GM19395 (cell line): ENCODE measurements around the gene CNKSR3.

Experiments
- ATAC-seq: cut with Tn5 transposase; IDR thresholded peaks from one replicate; pipeline ENCODE4 v1.9.1; 2021; ENCODE audit warnings: mild to moderate bottlenecking, moderate library complexity; ENCODE audit not compliant: unreplicated experiment

Gene CNKSR3

DNA sequence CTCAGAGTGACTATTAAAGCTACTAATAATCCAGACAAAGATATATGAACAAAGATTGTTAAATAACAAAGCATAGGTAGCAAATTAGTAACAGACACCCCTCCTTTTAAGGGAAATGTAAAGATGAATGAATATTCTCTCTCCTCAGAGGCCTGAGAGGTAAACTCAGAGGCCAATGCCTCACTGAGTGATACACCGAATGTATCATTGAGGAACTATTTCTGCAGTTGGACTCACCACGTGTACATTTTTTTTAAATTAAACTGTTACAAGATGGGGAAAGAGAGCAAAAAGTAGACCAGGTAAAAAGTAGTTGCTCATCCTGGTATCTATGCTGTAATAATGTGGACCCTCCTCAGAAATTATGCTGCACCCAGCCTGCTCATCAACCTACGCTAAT lies 81.6 kb downstream of the CNKSR3 start:
- ATAC-seq, result no peak

DNA sequence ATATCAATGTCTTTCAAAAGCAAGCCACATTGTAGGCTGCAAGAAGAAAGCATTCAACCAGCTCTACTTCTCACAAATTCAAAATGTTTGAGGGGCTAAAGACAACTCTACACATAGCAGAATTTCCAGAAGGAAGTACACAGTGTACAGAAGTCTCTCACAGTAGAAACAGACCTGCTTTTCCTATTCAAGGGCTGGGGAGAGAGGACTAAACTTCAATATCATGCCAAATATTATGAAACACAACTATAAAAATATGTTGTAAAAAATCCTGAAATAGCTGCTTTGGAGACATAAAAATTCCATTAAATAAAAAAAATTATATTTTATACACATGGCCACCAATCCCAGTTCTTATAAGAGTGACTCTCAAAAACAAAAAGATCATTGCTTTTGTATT lies 83.0 kb downstream of the CNKSR3 start:
- ATAC-seq, result no peak

DNA sequence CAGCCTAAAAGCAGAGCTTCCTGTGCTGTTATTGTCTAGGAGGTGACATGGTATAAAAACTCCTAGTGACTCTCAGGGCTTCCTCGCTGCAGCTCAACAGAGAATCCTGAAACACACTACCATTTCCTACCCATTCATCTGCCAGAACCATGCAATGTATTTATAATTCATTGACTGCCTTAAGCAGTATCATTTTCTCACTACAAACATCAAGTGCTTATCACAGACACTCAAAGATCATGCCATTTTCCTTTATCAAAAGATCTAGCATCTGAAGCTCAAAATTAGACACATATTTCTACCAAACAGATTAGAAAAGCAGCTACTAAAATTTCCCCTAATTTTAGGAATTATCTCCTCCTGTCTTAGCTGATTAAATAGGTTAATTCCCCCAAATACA lies 83.5 kb downstream of the CNKSR3 start:
- ATAC-seq, result no peak

DNA sequence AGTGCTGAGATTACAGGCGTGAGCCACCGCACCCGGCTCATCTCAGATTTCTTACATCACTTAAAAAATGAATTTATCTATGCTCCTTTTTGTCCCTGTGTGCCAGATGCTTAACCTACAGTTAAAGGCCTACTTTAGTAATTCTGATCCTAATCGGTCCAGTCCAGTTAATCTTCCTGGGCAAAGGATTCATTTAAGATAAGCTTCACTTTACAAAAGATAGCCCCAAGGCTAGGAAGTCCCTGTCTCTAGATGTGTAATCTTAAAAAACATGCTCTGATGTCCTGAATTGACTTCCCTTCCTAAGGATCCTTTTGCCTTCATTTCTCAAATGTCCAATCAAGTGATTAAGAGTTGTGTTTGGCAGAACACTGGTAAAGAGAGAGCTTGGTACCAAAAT lies 85.5 kb downstream of the CNKSR3 start:
- ATAC-seq, result no peak

DNA sequence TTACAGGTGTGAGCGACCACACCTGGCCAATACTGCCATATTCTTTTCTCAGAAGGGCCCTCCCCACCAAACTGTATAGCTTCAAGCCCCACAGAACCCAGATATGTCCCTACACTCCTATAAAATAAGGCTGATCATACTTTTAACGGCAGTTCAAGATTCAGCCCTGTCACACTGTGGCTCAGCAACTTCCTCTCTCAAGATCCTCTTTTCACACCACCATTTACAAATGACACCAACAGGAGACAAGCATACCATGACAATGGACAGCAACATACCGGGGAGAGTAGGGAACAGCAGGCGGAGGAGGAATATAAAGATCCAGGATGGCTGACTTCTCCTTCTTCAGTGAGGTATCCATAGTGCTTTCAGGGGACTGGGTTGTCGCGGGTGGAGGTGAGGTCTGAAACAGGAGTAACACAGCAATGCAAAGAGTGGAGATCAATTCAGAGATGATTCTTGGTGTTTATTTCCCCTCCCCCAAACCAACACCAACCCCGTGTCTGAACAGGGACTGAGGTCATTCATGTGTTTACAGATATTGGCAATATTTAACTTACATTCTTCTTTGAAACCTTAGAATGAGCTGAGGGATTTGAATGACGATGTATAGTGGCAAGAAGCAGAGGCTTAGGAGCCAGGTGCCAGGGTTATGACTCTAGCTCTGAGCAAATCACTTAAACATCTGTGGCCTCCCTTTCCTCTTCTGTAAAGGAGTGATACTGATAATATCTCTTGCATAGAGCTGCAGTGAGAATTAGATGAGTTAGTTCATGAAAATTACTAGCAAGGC lies 96.3 kb downstream of the CNKSR3 start:
- peak; percentile 79 for ATAC-seq

DNA sequence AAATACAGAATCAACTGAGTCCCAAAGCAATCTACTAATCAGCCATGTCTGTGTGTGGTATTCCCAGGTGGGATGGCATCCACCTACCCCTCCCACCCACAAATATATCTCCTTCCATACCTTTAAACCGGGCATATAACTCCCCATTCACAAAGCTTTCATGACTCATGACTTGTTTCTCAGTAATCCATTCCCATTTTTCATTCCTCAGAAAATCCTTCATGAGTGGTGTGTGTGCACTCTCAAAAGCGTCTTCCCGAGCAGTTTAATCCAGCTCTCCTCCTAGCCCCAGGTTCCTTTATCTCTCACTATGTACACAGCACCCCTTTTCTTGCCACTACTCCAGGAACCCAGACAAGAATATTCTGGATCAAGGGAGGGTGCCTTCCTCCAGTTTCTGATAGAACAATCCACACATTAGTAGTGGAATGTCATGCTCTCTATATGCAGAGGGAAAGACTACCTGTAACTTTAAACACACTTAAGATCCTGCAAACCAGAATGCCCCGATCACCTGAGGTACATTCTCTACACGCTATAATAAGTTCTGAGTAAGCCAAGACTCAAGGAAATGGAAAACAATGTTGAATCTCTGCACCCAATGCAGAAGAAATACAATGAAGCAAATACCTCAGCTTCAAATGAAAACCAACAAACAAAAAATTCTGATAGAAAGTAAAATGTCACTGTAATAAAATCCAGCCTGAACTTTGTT lies 98.2 kb downstream of the CNKSR3 start:
- ATAC-seq, result no peak

DNA sequence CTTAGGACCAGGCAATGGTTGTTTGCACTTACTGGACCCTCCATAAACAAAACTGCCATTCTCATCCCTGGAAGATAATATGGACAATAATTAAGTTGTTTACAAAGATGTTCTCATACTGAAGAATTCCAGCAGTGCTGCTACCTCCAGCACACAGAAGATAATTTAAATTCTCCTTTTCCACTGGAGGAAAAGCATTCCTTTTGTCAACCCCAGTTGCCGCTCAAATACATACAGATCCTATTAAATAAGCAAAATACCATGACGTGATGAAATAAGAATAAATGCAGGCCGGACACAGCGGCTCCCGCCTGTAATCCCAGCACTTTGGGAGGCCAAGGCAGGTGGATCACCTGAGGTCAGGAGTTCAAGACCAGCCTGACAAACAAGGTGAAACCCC lies 99.4 kb downstream of the CNKSR3 start:
- ATAC-seq, result no peak

DNA sequence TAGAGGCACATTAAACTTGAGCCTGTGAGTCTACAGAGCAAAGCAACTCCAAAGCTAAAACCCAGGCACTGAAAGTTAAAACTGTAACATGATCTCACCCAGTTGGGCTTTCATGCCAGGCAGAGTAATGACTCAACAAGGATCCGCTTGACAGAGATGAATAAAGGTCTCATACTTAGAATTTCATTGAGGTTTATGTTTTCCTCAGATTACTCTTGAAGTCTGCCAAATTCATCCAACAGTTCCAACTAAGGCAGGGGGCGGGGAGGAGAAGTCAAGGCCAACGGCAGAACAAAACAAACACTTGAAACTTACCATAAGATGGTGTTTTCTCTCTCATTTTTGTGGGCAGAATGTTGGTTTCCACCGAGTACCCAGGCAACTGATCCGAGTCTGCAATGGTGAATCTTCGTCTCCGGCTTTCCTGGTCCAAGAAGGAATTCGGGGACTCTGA lies 99.8 kb downstream of the CNKSR3 start:
- ATAC-seq, result no peak

DNA sequence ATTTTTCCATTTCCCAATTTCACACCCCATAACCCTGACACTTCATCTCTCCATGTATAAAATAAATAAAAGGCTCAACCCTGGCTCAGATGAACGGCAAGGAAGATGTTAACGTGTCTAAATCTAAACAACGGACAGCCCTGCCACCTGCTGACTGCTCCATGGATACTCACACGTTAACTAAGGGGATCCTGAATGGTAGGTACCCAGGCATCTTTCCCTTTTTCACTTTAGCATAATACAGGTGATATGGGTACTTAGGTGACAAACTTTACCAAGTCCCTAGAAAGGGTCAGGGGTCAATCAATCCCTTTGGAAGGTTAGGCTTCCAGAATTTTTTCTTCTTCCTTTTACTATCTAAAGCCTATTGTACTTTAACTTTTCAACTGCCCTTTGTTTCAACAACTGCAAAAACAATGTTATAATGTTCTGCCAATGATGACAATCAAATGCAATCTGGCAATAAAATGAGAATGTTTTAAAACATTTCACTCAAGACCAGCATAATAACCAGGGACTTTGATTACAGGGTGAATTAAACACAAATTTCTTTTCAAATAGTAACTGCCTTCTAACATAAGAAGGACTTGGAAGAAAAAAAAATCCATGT lies 101.5 kb downstream of the CNKSR3 start:
- no peak for ATAC-seq

DNA sequence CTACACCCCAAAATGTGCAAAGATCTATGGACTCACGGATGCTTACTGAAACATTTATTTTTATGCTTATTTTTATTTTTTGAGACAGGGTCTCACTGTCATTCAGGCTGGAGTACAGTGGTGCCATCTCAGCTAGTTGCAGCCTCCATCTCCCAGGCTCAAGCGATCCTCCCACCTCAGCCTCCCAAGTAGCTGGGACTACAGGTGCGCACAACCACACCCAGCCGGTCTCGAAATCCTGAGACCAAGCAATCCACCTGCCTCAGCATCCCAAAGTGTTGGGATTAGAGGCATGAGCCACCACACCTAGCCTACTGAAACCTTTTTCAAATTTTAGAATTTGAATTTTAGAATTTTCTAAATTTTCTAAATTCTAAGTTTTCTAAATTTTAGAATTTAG lies 103.0 kb downstream of the CNKSR3 start:
- ATAC-seq, result no peak

DNA sequence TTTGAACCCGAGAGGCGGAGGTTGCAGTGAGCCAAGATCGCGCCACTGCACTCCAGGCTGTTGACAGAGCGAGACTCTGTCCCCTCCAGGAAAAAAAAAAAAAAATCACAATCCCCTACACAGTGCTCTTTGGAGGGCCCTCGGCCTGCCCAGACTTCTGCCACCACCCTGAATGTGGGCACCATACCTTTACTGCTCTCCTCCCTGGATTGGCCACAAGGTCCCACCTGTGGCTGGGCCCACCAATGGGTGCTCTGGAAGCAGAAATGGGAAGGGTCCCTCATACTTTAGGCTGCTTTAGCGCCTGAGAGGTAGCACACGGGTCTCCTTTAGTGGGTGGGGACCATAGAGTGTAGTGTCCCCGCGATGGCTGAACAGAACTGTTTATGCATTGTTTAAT lies 103.6 kb downstream of the CNKSR3 start:
- no peak for ATAC-seq

DNA sequence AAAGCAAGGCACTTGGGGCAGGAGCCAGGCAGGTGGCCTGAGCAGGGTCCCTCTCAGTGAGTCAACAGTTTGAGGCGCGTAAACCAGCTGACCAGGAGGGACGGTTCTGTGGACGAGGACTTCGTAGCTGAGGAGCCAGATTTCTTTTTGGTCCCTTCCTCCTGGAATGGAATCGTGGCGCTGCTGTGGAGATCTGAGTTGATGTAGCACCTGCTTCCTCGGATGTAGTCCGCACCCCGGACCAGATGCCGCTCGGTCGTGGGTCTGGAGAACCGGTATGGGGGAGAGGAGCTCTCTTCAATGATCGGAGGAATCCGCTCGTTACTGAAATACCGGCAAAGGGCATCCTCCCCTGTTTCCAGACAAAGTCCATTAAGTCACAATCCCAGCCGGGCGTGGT lies 104.2 kb downstream of the CNKSR3 start:
- no peak for ATAC-seq

DNA sequence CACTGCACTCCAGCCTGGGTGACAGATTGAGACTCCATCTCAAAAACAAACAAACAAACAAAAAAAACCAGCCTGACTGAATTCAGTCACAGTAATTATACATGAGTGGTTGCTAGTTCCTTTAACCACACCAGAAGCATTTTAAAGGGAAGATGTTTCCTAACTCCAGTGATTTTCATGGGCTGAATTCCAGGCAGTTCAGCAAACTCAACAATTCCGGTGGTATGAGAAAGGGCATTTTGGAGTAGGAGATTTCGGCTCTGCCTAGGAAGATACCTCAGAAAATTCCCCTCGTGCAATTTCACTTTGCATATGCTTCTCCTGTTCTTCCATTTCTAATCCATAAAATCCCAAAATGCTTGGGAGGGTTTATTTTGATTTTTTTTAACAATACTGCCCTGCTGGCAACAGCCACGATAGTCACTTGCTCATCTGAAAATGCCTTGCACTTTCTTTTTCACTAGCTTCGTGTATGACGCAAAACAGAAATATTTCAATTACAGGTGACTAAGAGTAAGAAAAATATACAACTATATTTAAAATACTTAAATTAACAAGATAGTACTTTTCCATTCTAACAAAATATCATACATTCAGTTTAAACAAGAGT lies 105.6 kb downstream of the CNKSR3 start:
- no peak for ATAC-seq

DNA sequence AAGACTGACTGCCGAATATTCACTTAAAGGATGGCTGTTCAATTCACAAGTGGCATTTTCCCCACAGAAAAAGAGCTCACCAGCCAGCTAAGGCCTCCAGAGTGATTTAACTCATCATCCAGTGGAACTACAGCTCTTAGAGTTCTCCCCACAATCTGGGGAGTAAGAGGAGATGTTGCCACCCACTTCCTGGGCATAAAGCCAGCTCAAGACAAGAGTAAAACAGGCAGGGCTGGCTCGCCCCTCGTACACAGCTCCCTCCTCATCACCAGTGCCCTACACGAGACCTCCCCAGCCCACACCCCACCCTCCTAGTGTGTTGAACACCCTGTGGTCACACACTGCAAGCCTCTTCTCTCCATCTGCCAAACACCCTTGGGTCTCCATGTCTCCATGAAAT lies 106.7 kb downstream of the CNKSR3 start:
- ATAC-seq, result no peak

DNA sequence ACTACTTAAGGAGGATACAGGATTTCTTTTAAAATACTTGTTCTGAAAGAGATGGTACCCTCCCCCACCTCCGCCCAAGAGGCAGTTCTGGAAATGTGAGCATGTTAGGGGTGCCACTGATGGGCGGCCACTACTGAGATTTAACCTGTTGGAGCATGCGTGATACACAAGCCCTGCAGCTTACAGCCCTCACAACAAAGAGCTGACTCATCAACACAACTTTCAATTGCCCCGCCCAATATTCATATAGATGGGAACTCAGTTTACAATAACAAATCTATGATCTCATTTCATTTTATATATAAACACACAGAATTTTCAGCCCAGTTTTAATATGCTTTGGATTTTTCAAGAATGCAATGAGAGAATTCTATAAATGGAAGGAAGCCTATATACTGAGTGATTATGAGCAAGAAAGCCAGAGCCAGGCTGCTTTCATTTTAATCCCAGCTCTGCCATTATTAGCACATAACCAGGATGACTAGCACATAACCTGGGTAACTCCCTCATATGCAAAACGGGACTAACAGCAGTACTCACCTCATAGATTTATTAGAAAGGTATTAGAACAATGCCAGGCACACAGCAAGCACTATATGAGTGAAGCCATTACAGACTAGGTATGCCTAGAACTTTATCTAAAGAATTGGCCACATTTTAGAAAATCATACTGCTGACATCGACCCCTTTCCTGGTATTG lies 108.3 kb downstream of the CNKSR3 start:
- no peak for ATAC-seq

DNA sequence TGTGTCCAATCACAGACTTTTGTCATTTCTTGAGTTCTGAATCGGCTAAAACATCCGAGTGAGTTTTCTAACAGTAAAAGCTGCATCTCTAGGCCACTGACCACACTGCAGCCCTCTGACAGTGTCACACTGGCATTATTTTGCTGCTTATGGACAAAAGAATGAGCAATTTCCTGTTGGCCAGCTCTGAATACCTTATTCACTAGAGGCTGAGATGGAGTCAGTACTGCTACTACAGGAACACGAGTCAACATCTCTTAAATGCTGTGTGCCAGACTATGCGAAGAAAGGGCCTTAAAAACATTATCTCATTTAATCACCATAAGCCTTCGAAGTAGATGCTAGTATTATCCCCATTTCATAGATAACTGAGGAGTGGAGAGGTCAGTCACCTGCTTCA lies 111.4 kb downstream of the CNKSR3 start:
- no peak for ATAC-seq

DNA sequence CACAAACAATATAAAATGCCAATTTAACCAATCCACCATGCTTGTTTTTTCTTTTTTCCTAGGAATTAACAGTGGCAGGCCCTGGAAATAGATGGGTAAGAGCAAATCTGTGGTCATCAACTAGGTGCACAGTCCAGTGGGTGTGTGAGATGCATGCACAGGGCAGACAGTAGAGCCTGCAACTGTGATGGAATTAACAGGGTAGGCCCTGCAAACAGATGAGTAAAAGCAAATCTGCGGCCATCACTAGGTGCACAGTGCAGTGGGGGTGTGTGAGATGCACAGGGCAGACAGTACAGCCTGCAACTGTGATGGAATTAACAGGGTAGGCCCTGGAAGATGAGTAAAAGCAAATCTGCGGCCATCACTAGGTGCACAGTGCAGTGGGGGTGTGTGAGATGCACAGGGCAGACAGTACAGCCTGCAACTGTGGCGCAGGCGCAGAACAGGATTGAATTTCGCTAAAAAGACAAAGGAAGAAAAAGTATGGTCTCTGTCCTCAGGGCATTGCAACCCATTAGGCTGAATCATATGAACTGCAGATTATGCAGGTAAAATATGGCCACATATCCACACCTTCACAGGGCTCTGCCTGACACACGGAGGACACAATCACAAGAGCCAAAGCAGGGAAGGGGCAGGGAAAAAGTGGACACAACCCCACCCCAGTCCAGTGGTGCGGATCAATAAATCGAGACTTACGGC lies 112.8 kb downstream of the CNKSR3 start:
- no peak for ATAC-seq

DNA sequence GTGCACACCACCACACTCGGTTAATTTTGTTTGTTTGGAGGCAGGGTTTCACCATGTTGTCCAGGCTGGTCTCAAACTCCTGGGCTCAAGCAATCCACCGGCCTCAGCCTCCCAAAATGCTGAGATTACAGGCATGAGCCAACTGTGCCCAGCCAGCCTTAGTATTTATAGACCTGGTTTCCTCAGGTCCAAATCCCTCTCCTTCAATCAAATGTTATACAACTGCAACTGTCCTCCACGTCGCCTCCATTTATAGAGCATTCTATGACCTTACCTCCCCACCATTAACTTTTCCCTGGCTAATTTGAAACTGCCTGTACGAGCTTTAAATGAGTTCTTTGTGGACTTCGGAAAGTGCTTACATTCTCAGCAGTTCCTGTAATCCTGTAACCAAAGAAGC lies 114.6 kb downstream of the CNKSR3 start:
- ATAC-seq, result no peak

DNA sequence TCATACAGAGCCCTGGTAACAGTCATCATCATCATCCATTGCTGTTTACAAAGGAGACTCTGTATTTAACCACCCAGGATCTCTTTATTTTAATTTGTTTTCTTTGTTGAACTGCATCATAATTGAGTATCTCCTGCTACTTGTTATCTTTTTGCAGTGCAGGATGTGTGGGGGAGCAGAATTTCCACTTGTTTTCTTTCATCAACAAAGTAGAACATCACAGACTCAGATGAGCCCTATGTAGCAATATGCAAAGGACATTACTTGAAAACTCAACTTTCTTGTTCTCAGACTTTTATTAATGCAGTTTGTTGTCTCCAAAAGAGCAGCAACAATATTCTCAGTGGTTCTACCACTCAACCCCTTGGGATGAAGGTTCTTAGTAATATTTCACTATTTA lies 115.2 kb downstream of the CNKSR3 start:
- no peak for ATAC-seq

DNA sequence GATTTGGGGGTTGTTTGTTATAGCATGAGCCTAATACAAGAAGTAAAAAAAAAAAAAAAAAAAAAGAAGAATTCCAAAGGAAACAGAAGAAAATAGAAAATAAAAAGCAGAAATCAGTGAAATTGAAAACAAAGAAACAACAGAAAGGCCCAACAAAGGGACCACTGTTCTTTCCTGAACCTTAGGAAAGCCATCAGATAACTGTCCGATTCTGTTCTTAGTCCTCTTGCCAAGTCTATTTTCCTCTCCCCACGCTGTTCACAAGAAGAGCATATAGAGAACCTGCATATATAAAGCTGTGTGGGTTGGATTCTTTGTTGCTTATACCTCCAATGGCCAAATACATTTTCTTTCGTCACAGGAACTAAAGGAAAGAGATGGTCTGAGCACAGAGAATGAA lies 115.9 kb downstream of the CNKSR3 start:
- no peak for ATAC-seq
